ENCODE data around the gene LAMP5. TPM values are rescaled to one million over a fixed set of nuclear protein-coding genes. Genes with fewer than 3 reads are reported as not detected.

LAMP5 gene
- total RNA-seq, 6 experiments from 2014 or later: not detected

GRCh38 chr20:9566977-9567376 is 52.6 kb downstream of the LAMP5 start:
- no peaks in the 10 kb centered on the region for H3K36me3 Mint-ChIP-seq (ENCODE audit: low read depth)
- H3K27me3 Mint-ChIP-seq (ENCODE audit: insufficient read depth): peaks cover 8% of the 10 kb centered on the region
- no peak for DNase-seq
- H3K27ac Mint-ChIP-seq: no peak overlapping the region
- no peak for TF ChIP-seq CTCF (IDR thresholded peaks at IDR 0.05)
- no peaks in the 10 kb centered on the region for H3K9me3 Mint-ChIP-seq
- H3K4me1 Mint-ChIP-seq (ENCODE audit: low read depth): no peaks in the 10 kb centered on the region
- no peak overlapping the region for H3K4me3 Mint-ChIP-seq

- no peak for TF ChIP-seq CTCF (IDR thresholded peaks at IDR 0.05)
- DNase-seq: no peak
- Mint-ChIP-seq H3K9me3 (no peaks in the 10 kb centered on the region), H3K4me3 (no peak overlapping the region), H3K27ac (no peak overlapping the region), H3K4me1 (ENCODE audit: low read depth) (no peaks in the 10 kb centered on the region), H3K36me3 (ENCODE audit: low read depth) (no peaks in the 10 kb centered on the region), H3K27me3 (ENCODE audit: insufficient read depth) (peaks cover 22% of the 10 kb centered on the region)
Observed at GRCh38 chr20:9570612-9571011, 56.2 kb downstream of the LAMP5 start.

GRCh38 chr20:9571783-9572182 is 57.4 kb downstream of the LAMP5 start:
- Mint-ChIP-seq H3K4me1 (ENCODE audit: low read depth) (no peaks in the 10 kb centered on the region), H3K27ac (no peak overlapping the region), H3K36me3 (ENCODE audit: low read depth) (no peaks in the 10 kb centered on the region), H3K4me3 (no peak overlapping the region), H3K9me3 (no peaks in the 10 kb centered on the region), H3K27me3 (ENCODE audit: insufficient read depth) (peaks cover 22% of the 10 kb centered on the region)
- TF ChIP-seq CTCF (IDR thresholded peaks at IDR 0.05): no peak
- DNase-seq: no peak

- Mint-ChIP-seq H3K4me3 (no peak overlapping the region), H3K4me1 (ENCODE audit: low read depth) (no peaks in the 10 kb centered on the region), H3K27ac (no peak overlapping the region), H3K36me3 (ENCODE audit: low read depth) (no peaks in the 10 kb centered on the region), H3K9me3 (no peaks in the 10 kb centered on the region), H3K27me3 (ENCODE audit: insufficient read depth) (peaks cover 22% of the 10 kb centered on the region)
- TF ChIP-seq CTCF (IDR thresholded peaks at IDR 0.05): no peak
- no peak for DNase-seq
Observed at GRCh38 chr20:9572670-9573069, 58.3 kb downstream of the LAMP5 start.

- Mint-ChIP-seq H3K36me3 (ENCODE audit: low read depth) (no peaks in the 10 kb centered on the region), H3K9me3 (no peaks in the 10 kb centered on the region), H3K27me3 (ENCODE audit: insufficient read depth) (peaks cover 24% of the 10 kb centered on the region), H3K4me1 (ENCODE audit: low read depth) (no peaks in the 10 kb centered on the region), H3K4me3 (no peak overlapping the region), H3K27ac (no peak overlapping the region)
- TF ChIP-seq CTCF (IDR thresholded peaks at IDR 0.05): no peak
- DNase-seq: no peak
Observed at GRCh38 chr20:9573335-9574151, 59.2 kb downstream of the LAMP5 start.
